ENCODE results near the gene MAP7D3. TPM values are rescaled to one million over a fixed set of nuclear protein-coding genes. Genes with fewer than 3 reads are reported as not detected.

Gene MAP7D3
- total RNA-seq, 4 donors from 2014 or later, result 27.5 to 42.5 (median 35.7) TPM

DNA sequence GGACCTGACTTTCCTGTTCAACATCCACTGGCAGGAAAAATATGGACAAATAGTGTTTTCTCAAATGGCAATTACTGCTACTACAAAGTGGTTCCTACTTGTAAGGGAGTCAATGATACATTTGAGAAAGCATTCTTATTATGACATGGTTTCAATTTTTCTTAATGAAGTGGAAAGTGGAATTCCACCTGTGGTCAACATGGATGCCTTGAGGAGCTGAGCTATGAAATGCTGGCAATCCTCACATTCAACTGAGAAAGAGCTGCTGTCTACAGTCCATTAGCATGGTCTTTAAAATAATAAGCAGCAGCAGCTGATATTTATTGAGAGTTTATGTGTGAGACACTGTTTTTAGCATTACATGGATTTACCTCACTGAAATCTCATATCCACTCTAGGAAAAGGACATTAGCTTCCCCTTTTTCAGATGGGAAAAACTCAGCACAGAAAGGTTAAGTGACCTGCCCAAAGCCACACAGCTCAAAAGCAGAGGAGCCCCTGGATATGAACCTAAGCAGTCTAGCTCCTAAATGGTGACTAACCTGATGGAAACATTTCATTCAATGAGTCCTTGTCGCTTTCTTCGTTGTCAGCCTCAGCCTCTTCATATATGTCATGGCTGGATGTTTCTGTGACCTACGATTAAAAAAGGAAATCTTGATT lies 29.2 kb downstream of the MAP7D3 start:
- TF ChIP-seq, protein P1, sequence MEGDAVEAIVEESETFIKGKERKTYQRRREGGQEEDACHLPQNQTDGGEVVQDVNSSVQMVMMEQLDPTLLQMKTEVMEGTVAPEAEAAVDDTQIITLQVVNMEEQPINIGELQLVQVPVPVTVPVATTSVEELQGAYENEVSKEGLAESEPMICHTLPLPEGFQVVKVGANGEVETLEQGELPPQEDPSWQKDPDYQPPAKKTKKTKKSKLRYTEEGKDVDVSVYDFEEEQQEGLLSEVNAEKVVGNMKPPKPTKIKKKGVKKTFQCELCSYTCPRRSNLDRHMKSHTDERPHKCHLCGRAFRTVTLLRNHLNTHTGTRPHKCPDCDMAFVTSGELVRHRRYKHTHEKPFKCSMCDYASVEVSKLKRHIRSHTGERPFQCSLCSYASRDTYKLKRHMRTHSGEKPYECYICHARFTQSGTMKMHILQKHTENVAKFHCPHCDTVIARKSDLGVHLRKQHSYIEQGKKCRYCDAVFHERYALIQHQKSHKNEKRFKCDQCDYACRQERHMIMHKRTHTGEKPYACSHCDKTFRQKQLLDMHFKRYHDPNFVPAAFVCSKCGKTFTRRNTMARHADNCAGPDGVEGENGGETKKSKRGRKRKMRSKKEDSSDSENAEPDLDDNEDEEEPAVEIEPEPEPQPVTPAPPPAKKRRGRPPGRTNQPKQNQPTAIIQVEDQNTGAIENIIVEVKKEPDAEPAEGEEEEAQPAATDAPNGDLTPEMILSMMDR (IDR thresholded peaks at IDR 0.05; ENCODE audit: low read depth), result no peak

DNA sequence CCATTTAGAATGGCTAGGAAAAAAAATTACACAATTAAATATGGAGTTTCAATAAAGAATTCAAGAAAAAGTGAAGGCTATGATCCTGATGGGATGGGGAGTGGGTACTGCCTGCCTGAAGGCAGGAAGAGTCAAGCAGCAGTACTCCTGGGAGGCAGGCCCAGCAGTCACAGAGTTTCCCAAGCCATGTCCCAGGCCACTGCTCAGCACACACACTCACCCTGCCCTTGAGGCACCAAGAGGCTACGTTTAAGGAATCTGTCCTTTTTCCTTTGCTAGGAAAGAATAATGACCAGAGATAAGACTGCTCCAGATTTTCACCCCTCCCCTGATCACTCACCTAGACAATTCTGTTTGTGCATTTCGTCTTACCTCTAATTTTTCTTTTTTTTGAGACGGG lies 30.2 kb downstream of the MAP7D3 start:
- TF ChIP-seq, protein P1 (IDR thresholded peaks at IDR 0.05; ENCODE audit: low read depth), result no peak

- TF ChIP-seq, protein P1 (IDR thresholded peaks at IDR 0.05; ENCODE audit: low read depth), result no peak
Observed at GRCh38 chrX:136220540-136220939, 30.7 kb downstream of the MAP7D3 start.

GRCh38 chrX:136219893-136220292 lies 31.3 kb downstream of the MAP7D3 start:
- TF ChIP-seq, protein P1 (IDR thresholded peaks at IDR 0.05; ENCODE audit: low read depth), result no peak

GRCh38 chrX:136215559-136215958 lies 35.6 kb downstream of the MAP7D3 start:
- TF ChIP-seq, protein P1 (IDR thresholded peaks at IDR 0.05; ENCODE audit: low read depth), result no peak

DNA sequence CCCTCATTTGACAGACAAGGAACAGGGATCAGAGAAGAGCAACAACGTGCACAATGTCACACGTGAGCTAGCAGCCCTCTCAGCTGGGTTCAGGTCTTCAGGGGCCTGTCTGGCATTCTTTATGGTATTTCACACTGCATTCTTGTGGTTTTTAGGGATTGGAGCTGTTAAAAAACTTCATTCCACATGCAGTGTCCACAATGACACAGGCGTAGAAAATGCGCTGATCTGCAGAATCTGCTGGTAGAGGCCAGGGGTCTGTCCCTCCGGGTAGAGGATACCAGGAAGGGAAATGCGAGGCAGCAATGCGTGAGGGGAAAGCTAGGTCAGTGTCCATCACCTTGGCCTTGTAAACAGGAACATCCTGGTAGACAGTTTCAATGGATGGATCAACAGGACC lies 36.6 kb downstream of the MAP7D3 start:
- TF ChIP-seq, protein P1 (IDR thresholded peaks at IDR 0.05; ENCODE audit: low read depth), result no peak

- TF ChIP-seq, protein P1 (IDR thresholded peaks at IDR 0.05; ENCODE audit: low read depth), result no peak
Observed at GRCh38 chrX:136212557-136213111, 38.6 kb downstream of the MAP7D3 start.
